GM12875 (cell line): ENCODE results near the gene GALNT1.

ENCODE experiments used
- H3K4me3 ChIP-seq: one replicate; pipeline ENCODE4 v1.5.1; 2011; ENCODE audit warnings: low read depth, low read length, control low read depth
- CTCF ChIP-seq: IDR thresholded peaks from 2 replicates; pipeline ENCODE4 v1.5.1; 2011; ENCODE audit warnings: low read depth, mild to moderate bottlenecking, control low read depth, inconsistent platforms, low read length, moderate library complexity, borderline replicate concordance; ENCODE audit not compliant: insufficient read depth

GALNT1 gene

GRCh38 chr18:35717182-35717581 lies 135.6 kb downstream of the GALNT1 start:
- TF ChIP-seq CTCF: no peak
- no peak overlapping the region for H3K4me3 ChIP-seq

DNA sequence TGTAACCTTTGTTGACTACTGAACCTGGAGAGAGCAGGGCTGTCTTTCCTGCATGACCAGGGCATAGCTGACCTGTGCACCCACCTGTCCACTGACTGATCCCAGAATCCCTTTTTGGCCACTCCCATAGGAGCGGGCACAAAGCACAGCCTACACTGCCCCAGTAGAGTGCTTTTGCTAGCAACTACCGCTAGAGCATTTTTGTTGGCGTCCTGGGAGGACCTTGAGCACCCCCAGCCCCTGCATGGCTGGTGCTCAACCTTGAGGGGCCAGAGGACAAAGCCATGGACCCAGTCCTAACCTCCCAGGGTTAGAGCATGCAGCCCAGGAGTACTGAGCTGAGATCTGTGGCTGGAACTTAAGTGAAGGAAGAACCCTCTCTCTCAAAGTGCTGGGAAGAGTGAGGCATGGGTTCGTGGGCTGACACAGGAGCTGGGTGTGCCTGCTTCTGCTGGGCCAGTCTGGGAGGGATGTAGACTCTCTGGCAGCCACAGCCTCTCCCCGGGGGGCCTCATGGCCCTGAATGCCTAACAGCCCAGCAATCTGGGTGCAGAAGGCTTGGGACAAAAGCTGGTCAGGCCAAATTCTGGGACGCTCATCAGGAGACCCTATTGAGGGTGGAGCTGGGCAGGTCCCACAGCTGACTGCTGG lies 140.0 kb downstream of the GALNT1 start:
- no peak for TF ChIP-seq CTCF
- H3K4me3 ChIP-seq: no peak overlapping the region

DNA sequence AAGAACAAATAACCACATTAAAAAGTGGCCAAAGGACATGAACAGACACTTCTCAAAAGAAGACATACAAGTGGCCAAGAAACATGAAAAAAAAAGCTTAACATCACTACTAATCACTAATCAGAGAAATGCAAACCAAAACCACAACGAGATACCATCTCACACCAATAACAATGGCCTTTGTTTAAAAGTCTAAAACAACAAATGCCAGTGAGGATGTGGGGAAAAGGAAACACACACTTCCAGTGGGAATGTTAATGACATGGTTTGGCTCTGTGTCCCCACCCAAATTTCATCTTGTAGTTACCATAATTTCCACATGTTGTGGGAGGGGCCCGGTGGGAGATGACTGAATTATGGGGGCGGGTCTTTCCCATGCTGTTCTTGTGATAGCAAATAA lies 147.1 kb downstream of the GALNT1 start:
- no peak for TF ChIP-seq CTCF
- H3K4me3 ChIP-seq: no peak overlapping the region

DNA sequence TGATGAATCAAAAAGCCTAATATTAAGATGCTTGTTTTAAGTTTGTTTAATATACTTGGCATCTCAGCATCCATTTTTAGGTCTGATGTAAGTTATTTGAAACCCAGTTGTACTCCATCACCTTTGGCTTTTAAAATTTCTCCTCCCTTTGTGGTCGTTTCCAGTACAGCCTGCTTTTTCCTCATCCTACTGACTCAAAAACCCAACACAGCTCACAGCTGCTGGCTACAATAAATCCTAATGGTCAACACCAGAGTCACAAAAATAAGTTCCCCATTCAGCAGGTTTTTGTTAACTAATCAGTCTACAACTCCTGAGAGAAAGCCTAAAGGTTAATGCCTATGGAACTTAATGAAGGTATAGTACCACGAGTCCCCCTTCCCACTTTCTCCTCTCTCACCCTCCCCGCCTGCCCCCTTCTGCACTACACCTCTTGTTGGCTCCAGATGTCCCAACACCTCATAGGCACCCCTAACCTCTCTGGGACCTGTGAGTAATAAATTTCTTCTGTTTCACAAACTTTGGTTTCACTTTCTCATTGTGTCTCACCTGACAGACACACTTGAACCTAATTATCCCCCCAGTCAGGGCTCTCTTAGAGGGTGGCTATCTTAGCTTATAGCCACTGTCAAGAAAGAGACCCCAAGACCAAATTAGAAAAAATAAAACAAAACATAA lies 148.6 kb downstream of the GALNT1 start:
- no peak overlapping the region for H3K4me3 ChIP-seq
- no peak for TF ChIP-seq CTCF

- no peak overlapping the region for H3K4me3 ChIP-seq
- TF ChIP-seq CTCF: no peak
These were observed 149.3 kb downstream of the GALNT1 start for GRCh38 chr18:35730691-35731370.

DNA sequence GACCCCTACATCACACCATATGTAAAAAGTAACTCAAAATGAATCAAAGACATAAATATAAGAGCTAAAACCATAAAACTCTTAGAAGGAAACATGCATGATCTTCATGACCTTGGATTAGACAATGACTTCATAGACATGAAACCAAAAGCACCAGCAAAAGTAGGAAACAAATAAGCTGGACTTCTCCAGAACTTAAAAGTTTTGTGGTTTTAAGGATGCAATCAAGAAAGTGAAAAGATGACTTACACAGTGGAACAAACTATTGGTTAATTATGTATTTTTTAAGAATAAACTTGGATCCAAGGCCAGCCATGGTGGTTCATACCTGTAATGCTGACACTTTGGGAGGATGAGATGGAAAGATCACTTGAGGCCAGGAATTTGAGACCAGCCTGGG lies 150.2 kb downstream of the GALNT1 start:
- TF ChIP-seq CTCF: no peak
- no peak overlapping the region for H3K4me3 ChIP-seq
